H9 (cell line): ENCODE data around the gene CALY. TPM values are rescaled to one million over a fixed set of nuclear protein-coding genes. Genes with fewer than 3 reads are reported as not detected.

Source experiments
- DNase-seq: peaks from one replicate; pipeline ENCODE4 v3.0.0-alpha.2; 2017
- H2AFZ ChIP-seq: one replicate; pipeline ENCODE4 v1.6.1; 2013; ENCODE audit warnings: mild to moderate bottlenecking, low read length, control low read depth, moderate library complexity
- H2AK5ac ChIP-seq: 2 replicates; pipeline ENCODE4 v1.6.1; 2013; ENCODE audit warnings: low read length, control low read depth, mixed read lengths; ENCODE audit not compliant: insufficient read length
- H2BK120ac ChIP-seq: one replicate; pipeline ENCODE4 v1.6.1; 2013; ENCODE audit warnings: low read depth, mild to moderate bottlenecking, low read length, control low read depth, inconsistent platforms; ENCODE audit not compliant: poor library complexity, severe bottlenecking
- H2BK12ac ChIP-seq: 2 replicates; pipeline ENCODE4 v1.6.1; 2013; ENCODE audit warnings: low read length, control low read depth, mixed read lengths, low read depth; ENCODE audit not compliant: insufficient read length
- H2BK15ac ChIP-seq: 2 replicates; pipeline ENCODE4 v1.6.1; 2013; ENCODE audit warnings: low read depth, low read length, control low read depth
- H2BK20ac ChIP-seq: one replicate; pipeline ENCODE4 v1.6.1; 2013; ENCODE audit warnings: low read depth, mild to moderate bottlenecking, low read length, control low read depth, inconsistent platforms; ENCODE audit not compliant: poor library complexity, severe bottlenecking
- H2BK5ac ChIP-seq: 2 replicates; pipeline ENCODE4 v1.6.1; 2013; ENCODE audit warnings: low read length, control low read depth, mixed read lengths; ENCODE audit not compliant: insufficient read length
- H3K14ac ChIP-seq: 2 replicates; pipeline ENCODE4 v1.6.1; 2013; ENCODE audit warnings: low read length, control low read depth; ENCODE audit not compliant: insufficient read depth
- H3K18ac ChIP-seq: 2 replicates; pipeline ENCODE4 v1.6.1; 2013; ENCODE audit warnings: low read depth, mild to moderate bottlenecking, mixed read lengths, low read length, control low read depth; ENCODE audit not compliant: insufficient read length
- H3K23ac ChIP-seq: 2 replicates; pipeline ENCODE4 v1.6.1; 2013; ENCODE audit warnings: low read length, control low read depth, mixed read lengths, low read depth; ENCODE audit not compliant: insufficient read length
- H3K23me2 ChIP-seq: 2 replicates; pipeline ENCODE4 v1.6.1; 2013; ENCODE audit warnings: low read depth, mild to moderate bottlenecking, mixed read lengths, low read length, control low read depth; ENCODE audit not compliant: insufficient read length, poor library complexity, severe bottlenecking
- H3K27ac ChIP-seq: 2 replicates; pipeline ENCODE4 v1.5.1; 2013; ENCODE audit warnings: low read length, control low read depth, mixed read lengths, low read depth; ENCODE audit not compliant: insufficient read length
- H3K27me3 ChIP-seq: 2 replicates; pipeline ENCODE4 v1.6.1; 2013; ENCODE audit warnings: low read length, control low read depth, inconsistent platforms; ENCODE audit not compliant: insufficient read depth
- H3K4ac ChIP-seq: 2 replicates; pipeline ENCODE4 v1.6.1; 2013; ENCODE audit warnings: low read depth, mild to moderate bottlenecking, control low read depth, inconsistent platforms, low read length, moderate library complexity
- H3K4me1 ChIP-seq: 2 replicates; pipeline ENCODE4 v1.6.1; 2013; ENCODE audit warnings: low read length, control low read depth, inconsistent platforms; ENCODE audit not compliant: insufficient read depth
- H3K4me2 ChIP-seq: 2 replicates; pipeline ENCODE4 v1.6.1; 2013; ENCODE audit warnings: low read length, control low read depth, mixed read lengths; ENCODE audit not compliant: insufficient read length, insufficient read depth
- H3K56ac ChIP-seq: 2 replicates; pipeline ENCODE4 v1.6.1; 2013; ENCODE audit warnings: low read depth, mild to moderate bottlenecking, mixed read lengths, low read length, control low read depth; ENCODE audit not compliant: insufficient read length
- H3K79me1 ChIP-seq: 2 replicates; pipeline ENCODE4 v1.6.1; 2013; ENCODE audit warnings: low read depth, mild to moderate bottlenecking, moderate library complexity, low read length, control low read depth, inconsistent platforms; ENCODE audit not compliant: insufficient read depth, poor library complexity, severe bottlenecking
- H3K79me2 ChIP-seq: 2 replicates; pipeline ENCODE4 v1.6.1; 2013; ENCODE audit warnings: low read length, control low read depth, inconsistent platforms; ENCODE audit not compliant: insufficient read depth
- H3K9ac ChIP-seq: 2 replicates; pipeline ENCODE4 v1.6.1; 2013; ENCODE audit warnings: low read length, control low read depth, mixed read lengths; ENCODE audit not compliant: insufficient read length; ENCODE audit errors: extremely low read depth
- H3K9me3 ChIP-seq: one replicate; pipeline ENCODE4 v1.6.1; 2013; ENCODE audit warnings: low read depth, low read length, inconsistent platforms; ENCODE audit not compliant: control insufficient read depth
- H3T11ph ChIP-seq: one replicate; pipeline ENCODE4 v1.6.1; 2013; ENCODE audit warnings: mild to moderate bottlenecking, low read length, control low read depth, inconsistent platforms
- H4K20me1 ChIP-seq: one replicate; pipeline ENCODE4 v1.6.1; 2013; ENCODE audit not compliant: control insufficient read depth, insufficient read length, insufficient read depth
- H4K5ac ChIP-seq: 2 replicates; pipeline ENCODE4 v1.6.1; 2013; ENCODE audit warnings: low read depth, mild to moderate bottlenecking, mixed read lengths, low read length, control low read depth; ENCODE audit not compliant: insufficient read length
- H4K8ac ChIP-seq: replicated peaks from 2 replicates; pipeline ENCODE4 v1.6.1; 2013; ENCODE audit warnings: low read length, control low read depth, mixed read lengths, low read depth; ENCODE audit not compliant: insufficient read length
- H4K91ac ChIP-seq: 2 replicates; pipeline ENCODE4 v1.6.1; 2013; ENCODE audit warnings: low read depth, mild to moderate bottlenecking, moderate library complexity, mixed read lengths, low read length, control low read depth; ENCODE audit not compliant: insufficient read length
- H3K27ac Mint-ChIP-seq, 3 experiments: 2 replicates in 2 of 3; 3 replicates in 1 of 3; pipeline ENCODE4 v1.8.0; 2020 to 2021; ENCODE audit warnings: mixed read lengths in 3 of 3, mild to moderate bottlenecking in 1 of 3, moderate library complexity in 1 of 3
- H3K27me3 Mint-ChIP-seq: 2 replicates; pipeline ENCODE4 v1.8.0; 2021; ENCODE audit warnings: low read depth, mild to moderate bottlenecking, moderate library complexity, mixed read lengths
- H3K36me3 Mint-ChIP-seq, 3 experiments: 2 replicates in 2 of 3; 3 replicates in 1 of 3; pipeline ENCODE4 v1.8.0; 2020 to 2021; ENCODE audit warnings: low read depth in 3 of 3, mixed read lengths in 3 of 3; ENCODE audit not compliant: insufficient read depth in 1 of 3
- H3K4me1 Mint-ChIP-seq, 2 experiments: 2 replicates each; pipeline ENCODE4 v1.8.0; 2020; ENCODE audit warnings: mixed read lengths in 2 of 2
- H3K4me3 Mint-ChIP-seq, 2 experiments: 2 replicates in 1 of 2; 3 replicates in 1 of 2; pipeline ENCODE4 v1.8.0; 2020 to 2021; ENCODE audit warnings: mild to moderate bottlenecking in 2 of 2, mixed read lengths in 2 of 2, moderate library complexity in 1 of 2
- H3K9me3 Mint-ChIP-seq, 2 experiments: 2 replicates in 1 of 2; 3 replicates in 1 of 2; pipeline ENCODE4 v1.8.0; 2020; ENCODE audit warnings: mild to moderate bottlenecking in 2 of 2, mixed read lengths in 2 of 2, moderate library complexity in 1 of 2
- CTCF ChIP-seq: fragments of 200-600 bp; sonication (generic); conservative IDR thresholded peaks from 3 replicates; pipeline ENCODE4 v1.8.0; 2021; ENCODE audit warnings: antibody characterized with exemption, mild to moderate bottlenecking
- WGBS: extraction: QIAGEN DNeasy Blood & Tissue Kit; methylation state at CpG from one replicate; pipeline ENCODE4 v1.1.7; 2013; ENCODE audit warnings: missing lambda C conversion rate, low lambda C conversion rate, mixed read lengths; ENCODE audit not compliant: insufficient read length; ENCODE audit errors: extremely low coverage; 5-methylcytosine and 5-hydroxymethylcytosine counted together
- total RNA-seq: library from RNA; stranded (reverse); gene quantifications from 2 replicates; pipeline ENCODE4 v1.2.1, GENCODE V29; 2021

The CALY gene
- total RNA-seq, 1 experiment from 2014 or later: 2.9 TPM

- H2AK5ac ChIP-seq: no peak overlapping the region
- no peak overlapping the region for H3K56ac ChIP-seq
- H2BK12ac ChIP-seq: no peak overlapping the region
- H3T11ph ChIP-seq: no peak overlapping the region
- no peak overlapping the region for H2AFZ ChIP-seq
- no peak for DNase-seq
- no peaks in the 10 kb centered on the region for H4K20me1 ChIP-seq
- no peaks in the 10 kb centered on the region; a peak in 1 of 5 replicates for H3K9me3 Mint-ChIP-seq
- no peaks in the 10 kb centered on the region for H3K4me1 Mint-ChIP-seq
- H3K36me3 Mint-ChIP-seq: peaks cover 27 to 70% (median 68%) of the 10 kb centered on the region in 3 experiments
- no peak overlapping the region for H3K23ac ChIP-seq
- H4K91ac ChIP-seq: no peak overlapping the region
- H4K5ac ChIP-seq: no peak overlapping the region
- no peaks in the 10 kb centered on the region for H3K27me3 Mint-ChIP-seq
- H2BK15ac ChIP-seq: no peak overlapping the region
- no peaks in the 10 kb centered on the region for H3K23me2 ChIP-seq
- no peak overlapping the region for H3K18ac ChIP-seq
- WGBS: no CpG with 5 or more reads among the region's 10 CpGs
- no peak overlapping the region for H2BK120ac ChIP-seq
- H3K4me3 Mint-ChIP-seq: no peak overlapping the region
- no peak overlapping the region for H3K9ac ChIP-seq
- TF ChIP-seq CTCF: no peak
- H3K4me1 ChIP-seq: no peaks in the 10 kb centered on the region
- H4K8ac ChIP-seq: no peak overlapping the region
- H3K27ac ChIP-seq: no peak overlapping the region
- H3K27me3 ChIP-seq: no peaks in the 10 kb centered on the region
- no peak overlapping the region for H3K14ac ChIP-seq
- peaks cover 2% of the 10 kb centered on the region; the same call in 1 of the 2 replicates for H3K79me2 ChIP-seq
- H3K79me1 ChIP-seq: peaks cover 6% of the 10 kb centered on the region
- H3K27ac Mint-ChIP-seq: no peak overlapping the region
- H3K4me2 ChIP-seq: no peak overlapping the region
- H2BK5ac ChIP-seq: no peak overlapping the region
- H2BK20ac ChIP-seq: no peak overlapping the region
- no peak overlapping the region for H3K4ac ChIP-seq
- H3K9me3 ChIP-seq: no peaks in the 10 kb centered on the region
Measured at GRCh38 chr10:133299224-133299623, 37.5 kb downstream of the CALY start.
